GM06990 (cell line): ENCODE data around the gene MORN4.

Experiments used
- DNase-seq: peaks from one replicate; pipeline ENCODE4 v3.0.0-alpha.2; 2011; ENCODE audit not compliant: insufficient read length; ENCODE audit errors: extremely low read depth
- H3K27me3 ChIP-seq: replicated peaks from 2 replicates; pipeline ENCODE4 v1.6.0; 2011; ENCODE audit warnings: low read length; ENCODE audit not compliant: control insufficient read depth, insufficient read depth
- H3K36me3 ChIP-seq: 2 replicates; pipeline ENCODE4 v1.5.1; 2011; ENCODE audit warnings: low read length; ENCODE audit not compliant: control insufficient read depth, insufficient read depth
- H3K4me3 ChIP-seq: replicated peaks from 2 replicates; pipeline ENCODE4 v1.5.1; 2011; ENCODE audit warnings: low read depth, mild to moderate bottlenecking, control low read depth, low read length
- CTCF ChIP-seq: IDR thresholded peaks from 2 replicates; pipeline ENCODE4 v1.5.1; 2011; ENCODE audit warnings: low read length, control low read depth, mild to moderate bottlenecking, inconsistent platforms; ENCODE audit not compliant: insufficient read depth, poor library complexity, severe bottlenecking

Gene MORN4

GRCh38 chr10:97632949-97633884 lies at the start of gene MORN4:
Gene MORN4 (minus strand): TSS chr10:97633500. CDS start chr10:97619653, 13,847 bp downstream.
- DNase-seq = peak; percentile 87
- no peaks in the 10 kb centered on the region for H3K36me3 ChIP-seq
- no peaks in the 10 kb centered on the region for H3K27me3 ChIP-seq
- peak within 1 kb of the TSS; percentile 78 for H3K4me3 ChIP-seq
- no peak for TF ChIP-seq CTCF

GRCh38 chr10:97682042-97682441 lies 48.7 kb upstream of the MORN4 start:
- Histone ChIP-seq H3K36me3 (no peaks in the 10 kb centered on the region), H3K4me3 (no peak overlapping the region), H3K27me3 (no peaks in the 10 kb centered on the region)
- no peak for DNase-seq
- no peak for TF ChIP-seq CTCF

GRCh38 chr10:97679594-97679993 lies 46.3 kb upstream of the MORN4 start:
- DNase-seq = no peak
- TF ChIP-seq CTCF = no peak
- no peak overlapping the region for H3K4me3 ChIP-seq
- H3K36me3 ChIP-seq = peaks cover 9% of the 10 kb centered on the region
- H3K27me3 ChIP-seq = no peaks in the 10 kb centered on the region

- H3K4me3 ChIP-seq = no peak overlapping the region
- peak; percentile 28 for DNase-seq
- peak; percentile 90 for TF ChIP-seq CTCF
- H3K36me3 ChIP-seq = peaks cover 15% of the 10 kb centered on the region
- H3K27me3 ChIP-seq = no peaks in the 10 kb centered on the region
These were observed 43.7 kb upstream of the MORN4 start for GRCh38 chr10:97676770-97677581.

GRCh38 chr10:97675222-97675621 lies 41.9 kb upstream of the MORN4 start:
- H3K27me3 ChIP-seq = no peaks in the 10 kb centered on the region
- TF ChIP-seq CTCF = no peak
- no peak overlapping the region for H3K4me3 ChIP-seq
- H3K36me3 ChIP-seq = peaks cover 17% of the 10 kb centered on the region
- DNase-seq = no peak
